Thoracic aorta (tissue), 2 donors: ENCODE results near the gene KRT79. TPM values are rescaled to one million over a fixed set of nuclear protein-coding genes. Genes with fewer than 3 reads are reported as not detected.

Experiments
- ATAC-seq: fragments of 150-250 bp; one replicate; pipeline ENCODE4 v1.8.0; 2017; ENCODE audit warnings: low read depth; ENCODE audit not compliant: insufficient number of reproducible peaks, low FRiP score
- DNase-seq: peaks from one replicate; pipeline ENCODE4 v3.0.0-alpha.2; 2020; ENCODE audit warnings: low spot score
- H3K27ac ChIP-seq, 2 donors: fragments of 200-600 bp; sonication (generic); 1 replicate in 1 of 2; 2 replicates in 1 of 2; pipeline ENCODE4 v1.5.1; 2016; ENCODE audit warnings: mild to moderate bottlenecking in 2 of 2, moderate library complexity in 2 of 2
- H3K27me3 ChIP-seq: fragments of 200-600 bp; sonication (generic); replicated peaks from 2 replicates; pipeline ENCODE4 v1.6.0; 2016; ENCODE audit warnings: mild to moderate bottlenecking; ENCODE audit not compliant: insufficient read depth
- H3K36me3 ChIP-seq: fragments of 200-600 bp; sonication (generic); one replicate; pipeline ENCODE4 v1.5.1; 2016
- H3K4me1 ChIP-seq, 2 donors: fragments of 200-600 bp; sonication (generic); 1 replicate in 1 of 2; 2 replicates in 1 of 2; pipeline versions ENCODE4 v1.5.1 to v1.6.0; 2016; ENCODE audit warnings: low read depth in 2 of 2, mild to moderate bottlenecking in 1 of 2; ENCODE audit not compliant: control insufficient read depth in 1 of 2
- H3K4me3 ChIP-seq: fragments of 200-600 bp; sonication (generic); 2 replicates; pipeline ENCODE4 v1.5.1; 2016; ENCODE audit warnings: mild to moderate bottlenecking
- H3K9me3 ChIP-seq: fragments of 200-600 bp; sonication (generic); 2 replicates; pipeline ENCODE4 v1.5.1; 2016
- total RNA-seq, 2 donors: library from RNA; depleted of rRNA; stranded (reverse); fragments of >200 nt; gene quantifications; one replicate each; pipeline versions ENCODE4 v1.1.0 to v1.2.3, GENCODE V29; 2016
- TF ChIP-seq, protein P1 (sequence below): fragments of 200-600 bp; sonication (generic); IDR thresholded peaks from one replicate; pipeline ENCODE4 v1.5.1; 2019; ENCODE audit warnings: antibody characterized with exemption

Gene KRT79
- total RNA-seq, 2 donors from 2014 or later, result not detected

GRCh38 chr12:52813203-52813819 is 20.8 kb downstream of the KRT79 start:
- Histone ChIP-seq H3K27me3 (no peaks in the 10 kb centered on the region), H3K4me1 (no peaks in the 10 kb centered on the region), H3K36me3 (no peaks in the 10 kb centered on the region), H3K4me3 (no peak overlapping the region), H3K9me3 (no peaks in the 10 kb centered on the region), H3K27ac (no peak overlapping the region)
- ATAC-seq, result no peak
- no peak for DNase-seq
- TF ChIP-seq, protein P1, sequence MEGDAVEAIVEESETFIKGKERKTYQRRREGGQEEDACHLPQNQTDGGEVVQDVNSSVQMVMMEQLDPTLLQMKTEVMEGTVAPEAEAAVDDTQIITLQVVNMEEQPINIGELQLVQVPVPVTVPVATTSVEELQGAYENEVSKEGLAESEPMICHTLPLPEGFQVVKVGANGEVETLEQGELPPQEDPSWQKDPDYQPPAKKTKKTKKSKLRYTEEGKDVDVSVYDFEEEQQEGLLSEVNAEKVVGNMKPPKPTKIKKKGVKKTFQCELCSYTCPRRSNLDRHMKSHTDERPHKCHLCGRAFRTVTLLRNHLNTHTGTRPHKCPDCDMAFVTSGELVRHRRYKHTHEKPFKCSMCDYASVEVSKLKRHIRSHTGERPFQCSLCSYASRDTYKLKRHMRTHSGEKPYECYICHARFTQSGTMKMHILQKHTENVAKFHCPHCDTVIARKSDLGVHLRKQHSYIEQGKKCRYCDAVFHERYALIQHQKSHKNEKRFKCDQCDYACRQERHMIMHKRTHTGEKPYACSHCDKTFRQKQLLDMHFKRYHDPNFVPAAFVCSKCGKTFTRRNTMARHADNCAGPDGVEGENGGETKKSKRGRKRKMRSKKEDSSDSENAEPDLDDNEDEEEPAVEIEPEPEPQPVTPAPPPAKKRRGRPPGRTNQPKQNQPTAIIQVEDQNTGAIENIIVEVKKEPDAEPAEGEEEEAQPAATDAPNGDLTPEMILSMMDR, result no peak

- TF ChIP-seq, protein P1, result no peak
- no peak overlapping the region for H3K27ac ChIP-seq
- no peak for DNase-seq
- H3K36me3 ChIP-seq, result no peaks in the 10 kb centered on the region
- no peaks in the 10 kb centered on the region for H3K27me3 ChIP-seq
- H3K9me3 ChIP-seq, result no peaks in the 10 kb centered on the region
- no peak overlapping the region for H3K4me3 ChIP-seq
- no peak for ATAC-seq
- H3K4me1 ChIP-seq, result no peaks in the 10 kb centered on the region
Observed at GRCh38 chr12:52812749-52813148, 21.4 kb downstream of the KRT79 start.

DNA sequence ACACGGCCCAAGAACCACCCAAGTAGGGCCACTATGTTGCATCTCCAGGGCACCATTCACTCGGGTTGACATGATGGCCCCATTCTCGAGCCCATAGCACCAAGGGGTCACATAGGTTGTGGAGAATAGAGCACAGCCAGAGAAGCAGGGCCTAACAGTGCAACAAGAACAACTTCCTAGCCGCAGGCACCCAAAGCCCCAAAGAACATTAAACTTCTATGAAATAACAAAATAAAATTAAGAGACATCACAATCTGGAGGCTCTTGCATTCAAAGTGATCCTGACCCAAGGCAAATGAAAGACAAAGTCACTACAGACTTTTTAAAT is 22.1 kb downstream of the KRT79 start:
- H3K27ac ChIP-seq, result no peak overlapping the region
- H3K27me3 ChIP-seq, result no peaks in the 10 kb centered on the region
- no peaks in the 10 kb centered on the region for H3K9me3 ChIP-seq
- TF ChIP-seq, protein P1, result no peak
- H3K4me1 ChIP-seq, result no peaks in the 10 kb centered on the region
- no peak overlapping the region for H3K4me3 ChIP-seq
- ATAC-seq, result no peak
- no peaks in the 10 kb centered on the region for H3K36me3 ChIP-seq
- no peak for DNase-seq

GRCh38 chr12:52811191-52812072 is 22.7 kb downstream of the KRT79 start:
- ATAC-seq (no peak), DNase-seq (no peak)
- Histone ChIP-seq H3K9me3 (no peaks in the 10 kb centered on the region), H3K27me3 (no peaks in the 10 kb centered on the region), H3K36me3 (no peaks in the 10 kb centered on the region), H3K27ac (no peak overlapping the region), H3K4me3 (no peak overlapping the region), H3K4me1 (no peaks in the 10 kb centered on the region)
- TF ChIP-seq, protein P1, result no peak

DNA sequence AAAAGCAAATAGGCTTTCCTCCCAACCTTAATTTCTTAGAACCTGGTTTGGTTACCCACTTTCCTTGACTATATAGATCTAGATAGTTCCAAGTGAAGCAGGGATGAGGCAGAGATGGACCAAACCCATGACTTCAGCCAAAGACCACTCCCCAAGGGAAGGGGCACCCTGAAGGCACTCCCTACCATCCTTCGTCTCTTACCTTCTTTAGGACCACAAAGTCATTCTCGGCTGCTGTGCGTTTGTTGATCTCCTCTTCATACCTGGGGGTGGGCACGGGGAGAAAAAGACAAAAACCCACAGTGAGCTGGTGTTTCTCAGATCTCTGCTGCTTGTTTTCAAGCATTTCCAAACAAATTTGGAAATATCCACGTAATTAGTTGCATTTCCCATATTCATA is 23.6 kb downstream of the KRT79 start:
- H3K4me3 ChIP-seq, result no peak overlapping the region
- DNase-seq (no peak), ATAC-seq (no peak)
- TF ChIP-seq, protein P1, result no peak
- H3K27ac ChIP-seq, result no peak overlapping the region
- no peaks in the 10 kb centered on the region for H3K27me3 ChIP-seq
- H3K9me3 ChIP-seq, result no peaks in the 10 kb centered on the region
- H3K4me1 ChIP-seq, result no peaks in the 10 kb centered on the region
- H3K36me3 ChIP-seq, result no peaks in the 10 kb centered on the region
